ENCODE measurements around the gene NOTUM.
A peak's percentile ranks its signal among the peaks of the same experiment; 100 is the strongest.

The NOTUM gene

DNA sequence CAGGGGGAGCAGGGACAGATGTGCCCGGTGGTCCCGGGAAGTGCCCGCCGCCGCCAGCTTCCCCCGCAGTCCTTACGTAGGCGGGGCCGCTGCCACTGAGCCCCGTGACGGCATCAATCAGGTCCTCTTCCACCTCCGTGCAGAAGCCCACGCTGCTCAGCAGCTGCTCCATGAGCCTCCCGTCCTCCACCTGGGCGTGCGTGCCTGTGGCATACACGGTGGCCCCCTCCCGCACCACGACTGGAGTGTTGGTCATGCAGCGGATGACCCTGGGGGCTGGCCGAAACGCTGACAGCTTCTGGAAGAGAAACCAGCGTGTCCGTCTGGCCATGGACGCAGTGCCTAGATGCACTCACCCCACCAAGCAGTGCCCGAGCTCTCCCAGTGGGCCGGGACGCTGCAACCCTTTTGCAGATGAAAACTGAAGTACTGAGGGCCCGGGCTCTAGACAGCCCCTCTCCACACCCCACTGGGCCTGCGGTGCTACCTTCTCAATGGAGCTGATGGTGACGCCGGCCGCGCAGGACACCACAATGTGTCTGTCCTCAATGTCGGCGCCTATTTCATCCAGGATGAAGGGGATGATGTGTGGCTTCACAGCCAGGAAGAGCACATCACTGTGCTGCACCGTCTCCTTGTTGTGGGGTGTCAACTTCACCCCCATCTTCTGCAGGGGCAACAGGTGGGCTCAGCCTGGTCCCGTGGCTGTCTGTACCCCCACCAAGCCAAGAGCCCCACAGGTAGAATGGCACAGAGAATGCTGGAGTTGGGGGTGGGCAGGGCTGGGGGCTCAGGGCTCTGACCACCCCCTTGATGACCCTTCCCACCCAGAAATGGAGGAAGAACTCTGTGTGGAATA is 25.9 kb downstream of the NOTUM start:
- DNase-seq: no peak

DNA sequence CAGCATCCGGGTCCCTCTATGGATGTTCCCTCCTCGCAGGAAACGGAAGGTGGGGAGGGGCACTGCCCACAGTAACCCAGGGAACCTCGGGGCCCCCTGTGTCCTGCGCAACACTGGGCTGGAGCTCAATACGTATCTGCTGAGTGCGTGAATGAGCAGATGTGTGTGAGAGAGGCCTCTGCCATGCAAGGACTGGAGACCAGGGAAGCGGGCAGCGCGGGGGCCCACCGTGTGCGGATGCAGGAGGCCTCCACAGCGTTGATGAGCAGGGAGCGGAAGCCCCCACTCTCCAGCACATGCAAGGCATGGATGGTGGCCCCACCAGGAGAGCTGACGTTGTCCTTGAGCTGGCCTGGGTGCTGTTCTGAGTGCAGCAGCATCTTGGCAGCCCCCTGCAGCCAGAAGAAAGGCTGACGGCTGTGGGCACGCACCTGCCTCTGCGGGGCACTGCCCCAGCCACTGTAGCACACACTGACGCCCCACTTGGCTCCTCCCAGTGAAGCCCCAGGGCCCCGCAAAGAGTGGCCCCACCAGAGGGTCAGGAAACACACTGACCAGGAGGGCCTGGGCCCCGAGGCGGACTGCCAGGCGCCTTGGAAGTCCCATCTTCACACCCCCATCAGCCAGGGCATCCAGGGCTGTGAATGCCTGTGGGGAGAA is 26.8 kb downstream of the NOTUM start:
- DNase-seq: no peak

DNA sequence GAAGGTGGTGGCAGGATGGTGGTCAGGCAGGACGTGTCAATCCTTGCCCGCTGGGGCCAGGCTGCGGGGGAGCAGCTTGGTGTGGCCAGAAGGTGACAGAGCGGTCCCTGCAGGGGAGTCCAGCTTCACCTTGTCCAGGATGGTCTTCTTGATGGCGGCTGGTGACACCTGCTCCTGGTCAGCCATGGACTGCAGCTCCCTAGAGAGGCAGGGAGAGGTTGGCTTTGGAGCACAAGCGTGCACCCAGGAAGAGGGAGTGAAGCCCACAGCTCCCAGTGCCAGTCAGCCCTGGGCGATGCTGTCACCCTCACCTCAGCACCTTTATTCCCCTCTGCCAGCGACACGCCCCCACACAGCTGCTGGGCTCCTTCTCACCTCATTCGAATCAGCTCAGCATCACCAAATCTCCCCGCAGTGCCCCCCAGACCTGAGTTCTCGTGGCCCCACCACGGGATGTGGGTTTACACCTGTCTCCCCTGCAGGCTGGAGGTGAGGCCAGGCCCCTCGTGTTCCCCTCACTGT is 27.7 kb downstream of the NOTUM start:
- no peak for DNase-seq

DNA sequence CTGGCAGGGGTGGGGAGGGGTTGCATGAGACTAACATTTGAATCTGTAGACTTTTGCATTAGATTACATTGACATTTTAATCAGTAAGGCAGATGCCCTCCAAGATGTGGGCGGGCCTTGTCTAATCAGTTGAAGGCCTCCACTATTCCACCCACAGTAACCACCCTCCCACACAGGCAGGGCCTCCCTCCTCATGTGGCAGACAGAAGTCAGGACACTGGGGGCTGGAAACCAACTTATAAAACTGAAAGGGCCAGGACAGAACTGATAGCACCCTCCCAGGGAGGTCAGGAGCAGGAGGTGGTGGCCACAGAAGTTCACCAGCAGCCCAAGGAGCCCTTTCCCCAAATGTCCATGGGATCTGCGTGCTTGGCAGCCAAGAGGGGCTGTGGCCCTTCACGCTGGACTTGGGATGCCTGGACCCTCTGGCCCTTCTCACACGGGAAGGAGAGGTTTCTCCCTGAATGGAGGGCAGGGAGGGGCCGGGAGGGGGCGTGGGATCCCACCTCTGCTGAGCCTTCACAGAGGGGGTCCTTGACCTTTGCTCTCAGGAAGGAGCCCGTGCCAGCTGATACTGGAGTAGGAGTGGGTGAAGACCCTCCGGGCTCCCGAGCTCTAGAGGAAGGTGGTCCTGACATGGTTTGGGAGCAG is 28.5 kb downstream of the NOTUM start:
- no peak for DNase-seq

DNA sequence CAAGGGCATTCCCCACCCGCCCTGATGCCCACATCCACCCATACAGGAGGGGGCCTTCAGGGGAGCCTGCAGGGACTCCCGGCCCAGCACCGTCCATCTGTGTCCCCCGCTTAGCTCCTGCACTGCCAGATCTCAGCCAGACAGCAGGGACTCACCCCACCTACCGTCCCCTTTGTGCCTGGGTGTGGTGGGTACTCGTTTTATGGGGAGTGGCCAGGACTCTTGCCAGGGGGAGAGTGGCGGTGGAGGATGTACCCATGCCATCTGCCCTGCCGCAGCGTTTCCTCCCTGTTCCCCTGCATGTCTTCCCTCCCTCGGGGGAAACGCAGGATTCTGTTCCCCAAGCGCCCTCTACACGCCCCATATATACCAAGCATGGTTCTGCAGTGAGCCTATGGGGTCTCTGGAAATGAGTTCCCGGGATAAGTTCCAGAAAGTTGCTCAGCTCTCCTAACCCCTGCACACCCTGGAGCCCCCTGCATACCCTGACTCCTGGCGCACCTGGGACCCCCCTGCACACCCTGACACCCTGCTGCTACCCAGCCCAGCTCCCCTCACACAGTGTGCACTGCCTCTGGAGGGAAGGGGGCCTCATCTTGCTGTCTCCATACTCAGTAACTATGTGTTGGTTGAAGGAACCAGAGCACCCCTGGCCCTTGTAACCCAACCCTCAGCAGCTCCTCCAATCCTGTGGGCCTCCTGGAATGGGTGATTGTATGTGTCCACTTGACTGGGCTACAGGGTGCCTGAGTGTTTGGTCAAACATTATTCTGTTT is 29.2 kb downstream of the NOTUM start:
- no peak for DNase-seq

DNA sequence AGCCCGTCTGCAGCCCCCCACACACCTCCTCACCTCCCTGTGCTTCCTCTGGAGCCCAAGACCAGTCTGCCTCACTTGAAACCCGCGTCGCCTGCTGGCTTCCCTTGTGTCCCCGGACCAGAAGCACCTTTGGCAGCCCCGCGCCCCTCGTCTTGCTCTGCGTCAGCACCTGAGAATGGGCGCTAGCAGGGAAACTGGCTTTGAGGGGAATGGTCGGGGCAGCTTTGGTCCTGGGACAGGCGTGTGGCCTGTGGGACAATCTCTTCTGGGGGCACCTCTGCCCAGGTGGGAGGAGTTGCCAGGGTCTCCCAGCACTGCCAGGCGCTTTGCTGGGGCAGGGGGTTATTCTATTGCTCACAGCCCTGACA is 29.8 kb downstream of the NOTUM start:
- no peak for DNase-seq

DNA sequence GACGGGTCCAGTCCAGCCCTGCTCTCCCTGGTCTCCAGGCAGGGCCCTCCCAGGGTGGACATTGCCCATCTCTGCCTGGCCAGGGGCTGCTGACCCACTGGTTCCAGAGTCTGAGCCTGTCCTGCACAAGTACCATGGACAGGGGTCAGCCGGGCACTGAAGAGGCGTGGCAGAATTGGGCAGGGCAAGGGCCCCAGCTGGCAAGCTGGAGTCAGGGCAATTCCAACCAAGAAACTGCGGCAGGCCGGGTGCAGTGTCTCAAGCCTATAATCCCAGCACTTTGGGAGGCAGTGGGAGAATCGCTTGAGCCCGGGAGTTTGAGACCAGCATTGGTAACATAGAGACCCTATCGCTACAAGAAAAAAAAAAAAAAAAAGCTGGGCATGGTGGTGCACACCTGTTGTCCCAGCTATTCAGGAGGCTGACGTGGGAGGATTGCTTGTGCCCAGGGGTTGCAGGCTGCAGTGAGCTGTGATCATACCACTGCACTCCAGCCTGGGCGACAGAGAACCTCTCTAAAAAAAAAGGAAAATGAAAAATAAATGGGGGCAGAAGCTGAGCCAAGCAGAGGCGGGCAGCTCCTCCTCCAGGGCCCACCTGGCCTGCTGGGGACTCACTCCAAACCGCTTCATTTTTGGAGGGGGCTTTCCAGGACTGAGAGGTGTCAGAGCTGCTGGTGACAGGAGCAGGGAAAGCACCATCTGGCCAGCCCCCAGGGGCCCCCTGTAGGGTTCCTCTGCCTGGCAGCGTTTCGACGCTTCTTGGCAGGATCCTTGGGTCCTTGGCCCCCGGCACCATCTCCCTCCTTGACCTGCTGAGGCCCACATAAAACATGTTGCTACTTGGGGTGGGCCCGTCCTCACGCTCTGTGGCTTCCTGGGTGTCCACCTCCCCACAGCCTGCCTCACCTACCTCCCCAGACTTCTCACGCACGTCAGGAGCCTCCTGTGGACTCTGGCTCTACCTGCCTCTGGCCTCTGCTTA is 30.6 kb downstream of the NOTUM start:
- no peak for DNase-seq

DNA sequence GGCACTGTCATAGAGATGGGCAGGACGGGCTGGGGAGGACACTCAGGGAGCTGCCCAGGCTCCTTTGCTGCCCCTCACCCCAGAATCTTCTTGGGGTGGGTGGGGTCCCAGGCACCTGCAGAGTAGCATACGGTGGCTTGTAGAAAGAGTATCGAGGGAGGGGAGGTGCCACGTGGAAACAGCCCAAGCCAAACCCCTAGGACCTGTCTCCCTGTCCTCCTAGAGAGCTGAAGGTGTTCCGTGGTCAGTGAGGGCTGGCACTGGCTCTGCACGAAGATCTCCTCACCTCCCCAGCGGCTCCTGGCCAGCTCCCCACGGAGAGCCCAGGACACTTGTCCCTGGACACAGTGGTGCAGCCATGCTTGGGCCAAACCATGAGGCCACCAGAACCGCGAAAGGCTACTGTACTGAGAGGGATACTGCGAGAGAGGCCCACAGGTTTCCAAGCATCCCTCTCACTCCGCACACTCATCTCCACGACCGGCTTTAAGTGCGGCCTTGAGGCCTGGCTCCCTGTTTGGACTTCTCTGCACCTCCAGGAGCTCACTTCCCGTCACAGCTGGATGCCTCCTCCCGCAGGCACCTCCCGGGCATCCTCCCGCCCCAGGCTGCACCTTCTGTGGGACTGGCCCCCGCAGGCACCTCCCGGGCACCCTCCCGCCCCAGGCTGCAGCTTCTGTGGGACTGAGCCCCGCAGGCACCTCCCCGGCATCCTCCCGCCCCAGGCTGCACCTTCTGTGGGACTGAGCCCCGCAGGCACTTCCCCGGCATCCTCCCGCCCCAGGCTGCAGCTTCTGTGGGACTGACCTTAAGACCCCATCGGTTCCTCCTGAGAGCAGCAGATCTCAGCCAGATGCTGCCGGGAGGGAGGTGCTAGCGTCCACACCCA is 31.5 kb downstream of the NOTUM start:
- no peak for DNase-seq

DNA sequence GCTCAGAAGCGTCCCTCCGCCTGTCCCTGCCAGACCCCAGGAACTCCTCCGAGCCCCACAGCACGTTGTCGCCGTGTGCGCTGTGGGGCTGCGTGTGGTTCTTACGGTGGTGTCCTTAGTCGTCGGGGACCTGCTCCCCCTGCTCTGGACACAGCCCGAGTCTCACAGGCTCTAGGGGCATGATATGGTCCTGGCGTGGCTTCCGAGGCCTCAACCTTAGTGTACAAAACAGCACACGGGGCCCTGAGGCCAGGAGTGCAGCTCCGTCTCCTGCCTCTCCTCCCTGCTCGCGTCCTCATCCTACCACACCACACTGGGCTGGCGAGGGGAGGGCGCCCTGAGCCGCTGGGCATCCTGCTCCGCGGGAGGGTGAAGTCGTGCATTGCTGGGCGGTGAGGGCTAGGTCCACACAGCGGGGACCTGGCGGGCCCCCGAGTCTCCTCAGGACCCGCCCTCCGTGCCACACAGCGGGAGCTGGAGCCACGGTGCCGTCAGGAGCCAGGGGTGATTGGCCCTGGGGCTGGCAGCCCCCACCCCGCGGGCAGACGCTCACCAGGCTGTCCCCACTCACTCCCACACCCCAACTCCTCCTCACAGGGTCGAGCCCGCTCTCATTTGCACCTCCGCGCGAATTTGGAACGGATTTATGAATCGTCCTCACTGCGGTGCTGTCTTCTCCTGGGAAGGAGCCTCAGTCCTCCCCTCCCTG is 32.3 kb downstream of the NOTUM start:
- DNase-seq: no peak

DNA sequence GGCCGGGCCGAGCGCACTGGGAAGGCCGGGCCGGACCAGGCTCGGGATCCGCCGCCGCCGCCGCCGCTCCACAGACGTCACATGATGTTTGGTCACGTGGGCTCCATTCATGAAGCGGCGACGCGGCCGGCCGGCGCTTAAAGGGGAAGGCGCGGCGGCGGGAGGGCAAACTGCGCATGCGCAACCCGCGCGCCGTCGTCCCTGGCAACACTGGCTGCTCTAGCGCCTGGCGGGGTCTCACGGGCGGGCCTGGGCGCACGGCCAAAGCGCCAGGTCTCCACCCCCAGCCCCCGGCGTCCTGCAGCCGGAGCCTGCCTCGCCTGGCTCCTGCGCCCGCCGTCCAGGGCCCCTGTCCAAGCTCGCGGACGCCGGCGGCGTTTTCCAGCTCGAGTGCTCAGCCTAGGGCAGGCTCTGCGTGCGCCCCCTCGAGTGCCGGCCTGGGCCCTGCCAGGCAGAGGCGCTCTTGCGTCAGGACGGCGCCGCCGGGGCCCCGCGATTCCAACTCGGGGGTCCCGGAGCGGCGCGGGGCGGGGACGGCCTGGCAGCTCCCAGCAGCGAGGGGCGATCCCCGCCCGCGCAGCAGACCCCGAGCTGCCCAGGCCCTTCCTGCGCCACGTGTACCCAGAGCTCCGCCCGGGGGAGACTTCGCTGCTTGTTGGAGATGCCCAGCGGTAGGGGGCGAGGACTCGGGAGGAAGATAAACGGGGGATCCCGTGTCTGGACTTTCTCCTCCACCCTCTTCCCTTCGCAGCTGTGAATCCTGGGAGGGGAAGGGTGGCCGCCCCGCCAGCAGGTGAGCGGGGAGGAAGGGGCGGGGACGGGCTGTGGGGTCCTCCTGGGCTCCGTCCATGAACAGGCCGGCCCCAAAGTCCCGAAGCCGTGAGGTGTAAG is 33.1 kb downstream of the NOTUM start, which contains the start of gene MAFG:
MAFG (minus strand) TSS at position 83 of the 891 bp plus-strand sequence. CDS start 4,550 bp downstream, outside the sequence.
- DNase-seq: peak; percentile 84

DNA sequence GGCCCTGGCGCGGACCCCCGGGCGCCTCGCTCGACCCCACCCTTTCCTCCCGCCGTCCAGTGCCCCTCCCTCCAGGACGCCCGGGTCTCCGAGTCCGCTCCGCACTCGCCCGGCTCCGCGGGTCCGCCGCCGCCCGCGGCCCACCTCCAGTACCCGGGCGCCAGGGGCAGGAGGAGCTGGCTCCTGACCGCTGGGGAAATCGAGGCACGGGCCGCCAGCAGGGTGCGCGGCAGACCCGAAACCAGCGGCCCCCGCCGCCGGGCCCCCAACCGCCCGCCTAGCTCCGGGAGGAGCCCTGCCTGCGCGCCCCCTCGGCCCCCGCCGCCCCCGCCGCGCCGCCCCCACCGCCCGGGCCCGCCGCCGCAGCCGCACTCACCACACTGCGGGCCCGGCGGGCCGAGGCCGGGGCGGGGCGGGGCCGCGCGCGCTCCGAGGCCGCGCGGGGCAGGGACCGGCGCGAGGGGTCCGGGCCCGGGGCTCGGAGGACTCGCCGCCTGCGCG is 33.8 kb downstream of the NOTUM start:
- DNase-seq: no peak

DNA sequence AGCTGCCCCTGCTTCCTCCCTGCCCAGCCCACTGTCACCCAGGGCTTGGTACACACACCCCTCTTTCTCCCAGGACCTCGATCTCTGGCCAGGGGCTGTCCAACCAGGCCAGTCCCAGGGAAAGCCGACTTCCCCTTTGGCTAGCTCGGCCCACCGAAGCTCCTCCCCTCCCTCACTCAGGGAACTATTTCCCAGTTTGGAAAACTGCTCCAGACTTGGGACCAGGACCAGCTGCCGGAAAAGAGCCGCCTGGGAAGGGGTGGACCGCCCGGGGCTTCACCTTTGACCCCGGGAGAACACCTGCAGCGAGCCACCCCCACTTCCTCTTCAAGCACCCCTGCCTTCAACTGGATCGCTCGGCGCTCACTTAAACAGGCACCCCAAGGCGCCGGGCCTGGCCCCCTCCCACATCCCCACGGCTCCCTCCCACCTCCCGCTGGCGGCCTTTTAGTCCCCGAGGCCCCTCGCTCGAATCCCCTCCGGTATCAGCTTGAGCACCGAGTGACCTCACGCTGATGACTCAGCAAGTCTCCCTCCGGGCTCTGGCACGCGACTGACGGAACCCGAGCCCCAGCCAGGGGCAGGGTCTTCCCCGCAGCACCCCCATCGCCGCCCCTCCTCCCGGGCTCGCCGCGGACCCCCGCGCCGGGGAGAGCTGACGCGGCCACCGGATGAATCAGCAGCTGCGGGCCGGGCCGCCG is 34.4 kb downstream of the NOTUM start:
- DNase-seq: peak; percentile 45

DNA sequence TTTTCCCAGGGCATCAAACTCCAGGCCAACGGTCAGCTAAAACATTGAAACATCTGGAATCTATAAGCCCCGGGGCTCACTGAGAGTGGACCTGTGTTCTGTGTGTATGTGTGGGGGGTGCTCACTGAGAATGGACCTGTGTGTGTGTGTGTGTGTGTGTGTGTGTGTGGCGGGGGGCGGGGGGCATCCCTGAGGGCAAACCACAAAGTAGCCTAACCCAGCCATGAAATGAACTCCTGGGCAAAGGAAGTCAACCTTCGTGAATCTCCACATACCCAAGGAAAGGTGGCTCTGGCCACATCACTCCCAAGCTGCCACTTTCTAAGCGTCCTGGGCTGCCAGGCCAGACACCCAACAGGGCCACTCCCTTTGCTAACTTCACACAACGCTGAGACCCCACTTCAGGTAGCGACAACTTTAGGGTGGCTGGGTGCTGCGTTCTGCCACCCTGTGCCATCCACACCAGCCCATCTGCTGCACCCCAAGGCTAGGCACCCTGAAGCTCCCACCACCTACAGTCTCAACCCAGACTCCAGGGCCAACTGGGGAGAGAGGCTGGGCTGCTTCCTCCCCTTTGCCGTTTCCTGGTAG is 35.0 kb downstream of the NOTUM start:
- DNase-seq: no peak

DNA sequence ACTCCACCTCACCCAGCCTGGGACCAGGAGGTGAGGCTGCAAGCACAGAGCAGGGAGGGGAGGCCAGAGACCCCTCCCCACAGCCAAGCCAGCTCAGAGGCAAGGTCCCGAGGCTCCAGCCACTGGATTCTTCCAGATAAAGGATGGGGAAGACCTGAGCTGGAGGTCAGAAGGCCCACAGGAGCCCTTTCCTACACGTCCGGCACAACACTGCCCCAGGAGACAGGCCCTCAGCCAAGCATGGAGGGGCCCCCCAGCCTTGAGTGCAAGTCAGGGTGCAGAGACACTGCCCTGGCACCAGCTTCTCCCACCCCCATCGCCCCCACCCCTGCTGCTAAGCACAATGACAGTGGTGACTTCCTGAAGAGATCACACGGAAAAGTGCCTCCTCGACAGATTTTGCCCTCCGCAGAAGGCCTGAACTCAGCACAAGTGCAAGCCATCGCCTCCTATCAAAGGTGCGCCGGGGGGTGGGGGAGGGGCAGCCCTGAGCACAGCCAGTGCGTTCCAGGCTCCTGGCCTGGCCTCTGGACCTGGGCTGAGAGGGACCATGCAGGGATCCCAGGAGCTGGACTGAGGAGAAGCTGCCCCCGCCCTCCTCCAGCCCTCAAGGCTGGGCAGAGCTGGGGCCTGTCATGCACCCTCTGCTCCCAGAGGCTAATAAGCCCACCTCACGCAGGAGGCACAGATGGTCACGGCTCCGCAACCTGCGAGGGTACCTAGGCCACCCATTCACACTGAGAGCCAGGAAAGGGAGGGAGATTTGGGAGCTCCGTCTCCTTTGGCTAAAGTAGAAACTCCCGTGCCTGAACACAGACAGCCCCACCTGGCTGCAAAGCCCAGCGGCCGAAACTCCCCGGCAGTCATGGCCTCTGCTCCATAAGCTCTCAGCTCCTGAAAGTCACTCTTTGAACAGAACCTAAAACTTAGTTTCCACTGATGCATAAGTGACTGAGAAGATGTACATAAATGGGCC is 36.1 kb downstream of the NOTUM start:
- no peak for DNase-seq

DNA sequence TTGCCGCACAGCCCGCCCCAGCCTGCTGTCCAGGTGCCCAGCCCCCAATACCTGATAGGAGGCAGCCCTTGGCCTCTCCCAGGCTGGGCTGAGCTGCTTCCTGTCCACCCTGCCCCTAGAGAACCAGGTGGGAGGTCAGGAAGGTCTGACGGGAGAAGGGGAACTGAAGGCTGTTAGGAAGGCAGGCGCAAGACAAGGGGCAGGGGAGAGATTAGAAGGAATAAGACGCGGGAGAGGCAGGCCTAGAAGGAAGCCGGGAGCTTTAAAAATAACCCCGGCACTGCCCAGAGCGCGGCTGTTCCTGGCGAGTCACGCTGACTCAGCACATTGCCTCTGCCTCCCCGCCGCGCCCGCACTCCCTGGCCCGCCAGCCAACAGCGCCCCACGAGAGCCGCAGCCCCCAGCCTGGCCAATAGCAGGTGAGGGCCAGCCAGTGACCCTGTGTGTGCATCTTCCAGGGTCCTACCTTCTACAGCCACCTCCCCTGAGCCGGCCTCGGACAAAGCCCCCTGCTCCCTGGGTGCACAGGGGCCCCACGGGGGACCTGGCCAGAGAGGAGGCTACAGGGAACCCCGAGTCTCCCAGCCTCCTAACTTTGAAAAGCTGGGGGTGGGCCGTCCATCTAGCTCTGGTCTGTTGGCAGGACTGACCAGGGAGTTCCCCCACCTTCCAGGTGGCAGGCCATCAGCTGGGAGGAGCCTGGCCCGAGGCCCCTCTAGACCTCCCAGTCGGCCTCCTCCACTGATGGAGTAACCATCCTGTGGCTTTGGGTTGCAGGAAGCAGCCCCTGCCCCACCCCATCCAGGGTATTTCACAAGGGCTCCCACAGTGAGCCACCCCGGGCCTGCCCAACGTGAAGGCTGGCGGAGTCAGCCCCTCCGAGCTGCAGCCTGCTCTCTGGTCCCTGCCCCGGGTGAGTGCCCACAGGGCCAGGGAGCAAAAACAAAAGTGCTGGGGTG is 37.4 kb downstream of the NOTUM start:
- DNase-seq: no peak
